Endometrium (tissue), 2 donors: Measurements from ENCODE around the gene CEP83.
"Not testable (repeated sequence)": the region's sequence is repeated elsewhere in the genome, so short reads cannot be mapped to it uniquely, and the experiment has no call there.

Experiments
- FAIRE-seq: peaks from 2 replicates; lab custom pipeline; 2012; peaks lifted over from hg19 to GRCh38; lab: Jason Lieb, UNC
- donor health status: control.
- donor health status: control.

Gene CEP83

DNA sequence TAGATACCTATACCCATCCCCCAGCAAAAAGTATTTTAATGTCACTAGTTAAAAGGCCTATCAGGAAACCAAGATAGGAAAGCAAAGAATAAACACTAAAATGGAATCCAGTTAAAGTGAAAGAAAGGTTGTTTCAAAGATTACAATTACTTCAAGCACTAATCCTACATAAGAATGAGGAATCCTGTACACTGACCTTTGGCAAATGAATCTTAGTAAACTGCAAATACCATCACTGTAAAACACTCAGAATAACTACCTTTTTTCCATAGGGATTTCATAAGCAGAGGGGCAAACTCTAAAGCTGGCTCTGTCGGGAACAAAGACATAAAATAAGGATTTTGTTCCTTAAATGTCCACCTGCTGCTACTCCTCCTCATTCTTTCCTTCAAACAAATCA lies 25.9 kb downstream of the CEP83 start:
- FAIRE-seq: no peak

GRCh38 chr12:94430304-94430703 lies 29.4 kb downstream of the CEP83 start:
- peak; percentile 12 for FAIRE-seq

DNA sequence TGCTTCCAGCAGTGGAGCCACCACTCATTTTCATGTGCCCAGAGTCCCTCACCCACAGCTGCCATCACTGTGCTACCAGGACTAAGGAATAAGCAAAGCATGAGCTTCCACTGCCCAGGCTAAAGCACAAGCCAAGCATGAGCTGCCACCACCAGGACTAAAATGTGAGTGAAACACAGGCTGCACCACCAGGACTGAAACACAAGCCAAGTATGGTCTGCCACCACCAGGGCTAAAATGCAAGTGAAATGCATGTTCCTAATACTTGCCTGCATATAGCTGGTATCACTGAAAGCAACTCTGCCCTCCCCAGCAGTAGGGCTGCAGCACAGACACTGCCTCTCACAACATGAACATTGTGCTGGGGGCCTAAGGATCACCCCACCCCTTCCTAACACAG lies 30.0 kb downstream of the CEP83 start:
- FAIRE-seq: no peak

GRCh38 chr12:94429191-94429590 lies 30.5 kb downstream of the CEP83 start:
- FAIRE-seq: no peak

- peak; percentile 100 for FAIRE-seq
Measured at GRCh38 chr12:94427501-94428381, 31.9 kb downstream of the CEP83 start.

- no peak for FAIRE-seq
Measured at GRCh38 chr12:94426049-94426448, 33.6 kb downstream of the CEP83 start.

- not testable (repeated sequence) for FAIRE-seq
Measured at GRCh38 chr12:94424830-94425229, 34.8 kb downstream of the CEP83 start.

GRCh38 chr12:94421868-94422740 lies 37.6 kb downstream of the CEP83 start:
- FAIRE-seq: no peak

DNA sequence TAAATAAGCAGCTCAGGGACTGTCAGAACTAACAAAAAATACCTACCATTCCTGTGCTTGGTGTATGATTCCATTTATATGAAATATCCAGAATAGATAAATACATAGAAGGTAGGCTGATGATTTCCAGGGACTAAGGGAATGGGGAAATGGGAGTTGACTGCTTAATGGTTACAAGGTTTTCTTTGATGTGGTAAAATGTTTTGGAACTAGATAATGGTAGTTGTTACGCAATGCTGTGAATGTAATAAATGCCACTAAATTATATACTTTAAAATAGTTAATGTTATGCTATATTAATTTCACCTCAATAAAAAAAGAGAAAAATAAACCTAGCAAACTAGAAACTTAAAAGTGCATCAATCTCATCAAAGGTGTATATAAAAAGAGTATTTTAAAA lies 41.1 kb downstream of the CEP83 start:
- peak; percentile 95 for FAIRE-seq

DNA sequence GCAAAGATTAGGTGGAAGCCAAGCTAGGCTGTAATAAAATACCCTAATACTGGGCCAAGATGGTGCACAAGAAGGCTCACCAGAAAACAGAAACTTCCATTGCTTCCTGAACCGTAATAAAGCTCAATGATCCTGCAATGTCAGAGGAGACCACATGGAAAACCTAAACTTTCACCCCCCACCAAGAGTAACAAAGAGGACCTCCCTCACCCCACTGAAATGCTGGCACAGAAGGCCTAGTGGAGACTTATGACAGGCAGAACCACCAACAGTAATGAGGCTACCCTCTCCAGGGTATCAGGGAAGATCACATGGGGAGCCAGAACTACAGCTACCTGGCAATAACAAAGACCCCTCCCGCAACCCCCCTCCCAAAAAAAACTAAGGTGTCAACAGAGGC lies 43.1 kb downstream of the CEP83 start:
- no peak for FAIRE-seq

DNA sequence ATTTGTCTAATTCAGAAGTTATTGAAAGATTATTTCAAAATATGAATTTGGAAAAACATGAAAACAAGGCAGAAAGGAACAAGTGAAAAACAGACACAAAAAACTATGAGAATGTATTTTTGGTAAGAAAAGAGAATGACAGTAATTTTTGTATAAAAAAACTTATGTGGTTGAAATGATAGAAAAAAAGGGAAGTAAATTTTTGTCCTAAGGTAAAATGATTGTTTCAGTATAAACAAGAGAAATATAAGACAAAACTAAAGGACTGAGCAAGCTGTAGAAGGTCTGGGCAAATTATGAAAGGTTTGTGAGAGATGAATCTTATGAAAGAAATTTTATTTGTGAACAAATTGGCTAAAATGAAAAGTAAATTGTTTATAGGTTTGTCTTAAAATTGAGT lies 44.6 kb downstream of the CEP83 start:
- peak; percentile 53 for FAIRE-seq

DNA sequence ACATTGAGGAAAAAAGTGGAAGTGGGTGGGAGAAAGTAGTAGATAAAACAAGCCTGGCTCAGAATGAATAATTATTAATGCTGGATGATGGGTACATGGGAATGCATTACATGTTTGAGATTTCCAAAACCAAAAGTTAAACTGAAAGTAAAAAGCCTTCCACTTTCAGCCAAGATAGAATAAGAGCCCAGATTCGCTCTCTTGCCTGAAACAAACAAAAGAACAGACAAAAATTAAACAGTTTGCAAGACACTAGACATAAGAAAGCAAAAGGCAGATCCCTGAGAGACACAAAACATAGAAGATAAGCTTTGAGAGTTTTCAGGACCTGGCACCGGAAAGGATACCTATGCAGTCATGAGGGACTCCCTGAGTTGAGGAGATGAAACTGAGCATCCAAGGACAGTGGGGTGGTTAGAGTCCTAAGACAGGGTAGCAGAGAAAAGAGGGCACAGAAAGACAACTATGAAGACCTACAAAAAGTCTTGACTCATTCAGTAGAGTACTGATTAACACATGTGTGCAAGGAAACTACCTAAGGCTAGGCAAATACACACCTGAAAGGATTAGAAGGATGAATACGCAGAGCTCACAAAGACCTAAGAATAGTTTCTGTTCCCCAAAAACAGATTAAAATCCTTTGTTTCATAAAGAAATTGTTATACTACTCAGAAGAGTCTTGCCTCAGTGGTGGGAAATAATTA lies 54.1 kb downstream of the CEP83 start:
- no peak for FAIRE-seq

DNA sequence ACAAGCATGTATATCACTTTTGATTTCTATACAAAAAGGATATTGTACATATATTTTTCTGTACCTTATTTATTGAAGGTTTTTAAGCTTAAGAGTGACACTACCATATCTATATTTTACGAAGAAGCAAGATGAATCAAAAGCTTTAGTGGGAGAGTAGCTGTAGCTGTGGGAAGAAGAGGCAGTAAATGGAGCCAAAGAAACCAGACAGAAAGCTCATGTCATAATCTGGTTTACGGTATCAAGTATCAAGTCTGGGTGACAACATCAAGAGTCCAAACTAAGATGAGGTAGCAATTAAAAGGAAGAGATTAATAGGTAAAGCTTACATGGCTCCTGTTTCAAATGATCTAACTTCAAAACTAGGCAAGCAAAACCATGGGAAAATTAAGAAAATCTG lies 54.8 kb downstream of the CEP83 start:
- FAIRE-seq: no peak

DNA sequence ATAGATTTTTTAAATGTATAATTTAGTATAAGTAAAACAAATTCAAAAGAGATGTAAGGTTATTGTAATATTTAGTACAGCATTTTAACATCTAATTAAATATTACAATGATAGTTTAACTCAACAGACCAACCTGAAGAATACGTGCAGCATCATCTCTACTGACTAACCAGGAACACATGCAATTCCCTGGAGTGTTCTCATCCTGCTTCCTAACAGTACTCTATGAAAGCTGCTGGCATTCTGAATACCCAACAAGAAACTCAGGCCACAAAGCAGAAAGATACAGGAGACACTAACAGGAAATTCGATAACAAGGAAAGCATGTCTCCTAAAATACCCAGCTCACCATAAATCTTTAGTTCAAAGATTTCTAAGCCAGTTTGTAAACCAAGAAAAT lies 58.3 kb downstream of the CEP83 start:
- no peak for FAIRE-seq

GRCh38 chr12:94398685-94399084 lies 61.0 kb downstream of the CEP83 start:
- not testable (repeated sequence) for FAIRE-seq

DNA sequence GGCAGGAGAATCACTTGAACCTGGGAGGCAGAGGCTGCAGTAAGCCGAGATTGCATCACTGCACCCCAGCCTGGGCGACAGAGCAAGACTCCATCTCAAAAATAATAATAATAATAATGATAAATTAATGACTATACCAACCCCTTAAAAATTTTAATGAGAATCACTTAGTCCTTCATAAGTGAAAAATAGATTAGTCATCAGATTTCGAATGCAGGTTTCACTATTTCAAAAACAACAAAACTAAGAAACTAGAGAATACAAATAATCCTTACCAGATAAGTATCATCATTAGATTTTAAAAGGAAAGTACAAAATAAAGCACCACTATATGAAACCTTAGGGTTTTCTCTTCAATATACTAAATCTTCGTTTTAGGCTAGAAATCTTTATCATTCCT lies 62.3 kb downstream of the CEP83 start:
- no peak for FAIRE-seq

- FAIRE-seq: not testable (repeated sequence)
Measured at GRCh38 chr12:94396014-94396413, 63.7 kb downstream of the CEP83 start.

- no peak for FAIRE-seq
Measured at GRCh38 chr12:94390130-94390485, 69.6 kb downstream of the CEP83 start.

GRCh38 chr12:94389482-94390129 lies 70.1 kb downstream of the CEP83 start:
- not testable (repeated sequence) for FAIRE-seq

GRCh38 chr12:94386422-94386821 lies 73.2 kb downstream of the CEP83 start:
- no peak for FAIRE-seq

- no peak for FAIRE-seq
Measured at GRCh38 chr12:94384030-94384429, 75.6 kb downstream of the CEP83 start.

GRCh38 chr12:94380507-94380906 lies 79.2 kb downstream of the CEP83 start:
- no peak for FAIRE-seq
